Measurements from ENCODE around the gene LRRC59. TPM values are rescaled to one million over a fixed set of nuclear protein-coding genes. Genes with fewer than 3 reads are reported as not detected.
A peak's percentile ranks its signal among the peaks of the same experiment; 100 is the strongest.

The LRRC59 gene
- total RNA-seq, 1 experiment from 2014 or later: 108 TPM

DNA sequence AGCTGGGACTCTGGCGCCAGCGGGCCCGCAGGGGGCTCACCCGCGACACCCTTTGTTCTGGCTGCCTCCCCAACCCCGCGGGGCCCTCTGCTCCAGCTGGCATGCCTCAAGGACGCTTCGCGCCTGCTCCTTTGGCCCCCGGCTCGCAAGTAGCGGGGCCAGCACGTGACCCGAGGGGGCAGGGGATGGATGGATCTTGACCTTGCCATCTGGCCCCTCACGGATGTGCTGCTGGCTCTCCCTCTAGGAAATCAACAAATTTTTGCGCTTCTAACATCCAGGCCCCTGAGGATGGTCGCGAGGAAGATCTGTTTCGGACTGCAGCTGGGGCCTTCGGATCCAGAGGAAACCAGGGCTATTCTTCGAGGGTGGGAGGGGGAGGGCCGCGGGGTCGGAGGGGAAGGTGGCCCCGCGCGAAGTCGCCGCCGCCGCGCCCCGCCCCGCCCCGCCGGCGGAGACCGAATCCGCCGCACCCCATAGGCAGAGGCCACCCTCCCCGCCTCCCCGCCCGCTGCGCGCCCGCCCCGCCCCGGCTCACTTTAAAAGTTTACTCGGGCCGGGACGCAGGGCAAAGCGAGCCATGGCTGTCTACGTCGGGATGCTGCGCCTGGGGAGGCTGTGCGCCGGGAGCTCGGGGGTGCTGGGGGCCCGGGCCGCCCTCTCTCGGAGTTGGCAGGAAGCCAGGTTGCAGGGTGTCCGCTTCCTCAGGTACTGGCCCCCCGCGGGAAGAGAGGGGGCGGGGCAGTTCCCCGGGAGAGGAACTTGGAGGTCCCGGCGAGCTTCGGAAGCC lies 28.6 kb upstream of the LRRC59 start, which contains the start of gene ACSF2 (continued):
- TF ChIP-seq, protein P1, sequence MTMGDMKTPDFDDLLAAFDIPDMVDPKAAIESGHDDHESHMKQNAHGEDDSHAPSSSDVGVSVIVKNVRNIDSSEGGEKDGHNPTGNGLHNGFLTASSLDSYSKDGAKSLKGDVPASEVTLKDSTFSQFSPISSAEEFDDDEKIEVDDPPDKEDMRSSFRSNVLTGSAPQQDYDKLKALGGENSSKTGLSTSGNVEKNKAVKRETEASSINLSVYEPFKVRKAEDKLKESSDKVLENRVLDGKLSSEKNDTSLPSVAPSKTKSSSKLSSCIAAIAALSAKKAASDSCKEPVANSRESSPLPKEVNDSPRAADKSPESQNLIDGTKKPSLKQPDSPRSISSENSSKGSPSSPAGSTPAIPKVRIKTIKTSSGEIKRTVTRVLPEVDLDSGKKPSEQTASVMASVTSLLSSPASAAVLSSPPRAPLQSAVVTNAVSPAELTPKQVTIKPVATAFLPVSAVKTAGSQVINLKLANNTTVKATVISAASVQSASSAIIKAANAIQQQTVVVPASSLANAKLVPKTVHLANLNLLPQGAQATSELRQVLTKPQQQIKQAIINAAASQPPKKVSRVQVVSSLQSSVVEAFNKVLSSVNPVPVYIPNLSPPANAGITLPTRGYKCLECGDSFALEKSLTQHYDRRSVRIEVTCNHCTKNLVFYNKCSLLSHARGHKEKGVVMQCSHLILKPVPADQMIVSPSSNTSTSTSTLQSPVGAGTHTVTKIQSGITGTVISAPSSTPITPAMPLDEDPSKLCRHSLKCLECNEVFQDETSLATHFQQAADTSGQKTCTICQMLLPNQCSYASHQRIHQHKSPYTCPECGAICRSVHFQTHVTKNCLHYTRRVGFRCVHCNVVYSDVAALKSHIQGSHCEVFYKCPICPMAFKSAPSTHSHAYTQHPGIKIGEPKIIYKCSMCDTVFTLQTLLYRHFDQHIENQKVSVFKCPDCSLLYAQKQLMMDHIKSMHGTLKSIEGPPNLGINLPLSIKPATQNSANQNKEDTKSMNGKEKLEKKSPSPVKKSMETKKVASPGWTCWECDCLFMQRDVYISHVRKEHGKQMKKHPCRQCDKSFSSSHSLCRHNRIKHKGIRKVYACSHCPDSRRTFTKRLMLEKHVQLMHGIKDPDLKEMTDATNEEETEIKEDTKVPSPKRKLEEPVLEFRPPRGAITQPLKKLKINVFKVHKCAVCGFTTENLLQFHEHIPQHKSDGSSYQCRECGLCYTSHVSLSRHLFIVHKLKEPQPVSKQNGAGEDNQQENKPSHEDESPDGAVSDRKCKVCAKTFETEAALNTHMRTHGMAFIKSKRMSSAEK (CRISPR knock-in tag; IDR thresholded peaks at IDR 0.05; ENCODE audit: borderline replicate concordance): no peak
- TF ChIP-seq, protein P2, sequence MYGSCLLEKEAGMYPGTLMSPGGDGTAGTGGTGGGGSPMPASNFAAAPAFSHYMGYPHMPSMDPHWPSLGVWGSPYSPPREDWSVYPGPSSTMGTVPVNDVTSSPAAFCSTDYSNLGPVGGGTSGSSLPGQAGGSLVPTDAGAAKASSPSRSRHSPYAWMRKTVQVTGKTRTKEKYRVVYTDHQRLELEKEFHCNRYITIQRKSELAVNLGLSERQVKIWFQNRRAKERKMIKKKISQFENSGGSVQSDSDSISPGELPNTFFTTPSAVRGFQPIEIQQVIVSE (CRISPR knock-in tag; IDR thresholded peaks at IDR 0.05; ENCODE audit: borderline replicate concordance): no peak
- no peak for TF ChIP-seq ESRRA (CRISPR knock-in tag; IDR thresholded peaks at IDR 0.05; ENCODE audit: borderline replicate concordance)
- peak; percentile 93 for TF ChIP-seq USF1 (CRISPR knock-in tag; IDR thresholded peaks at IDR 0.05)
- no peak for TF ChIP-seq ATF6 (CRISPR knock-in tag; IDR thresholded peaks at IDR 0.05)
- peak; percentile 47; the same call in 1 of the 2 replicates for TF ChIP-seq ATF2 (CRISPR knock-in tag; IDR thresholded peaks at IDR 0.05; ENCODE audit: borderline replicate concordance, low read depth)
- TF ChIP-seq CTCF (IDR thresholded peaks at IDR 0.05): no peak
- TF ChIP-seq TEAD4 (CRISPR knock-in tag; IDR thresholded peaks at IDR 0.05): peak; percentile 55; the same call in 1 of the 2 replicates
- no peak for TF ChIP-seq IRF2 (CRISPR knock-in tag; IDR thresholded peaks at IDR 0.05; ENCODE audit: borderline replicate concordance, low read depth)
- TF ChIP-seq FOXJ3 (CRISPR knock-in tag; IDR thresholded peaks at IDR 0.05; ENCODE audit: borderline replicate concordance): no peak

DNA sequence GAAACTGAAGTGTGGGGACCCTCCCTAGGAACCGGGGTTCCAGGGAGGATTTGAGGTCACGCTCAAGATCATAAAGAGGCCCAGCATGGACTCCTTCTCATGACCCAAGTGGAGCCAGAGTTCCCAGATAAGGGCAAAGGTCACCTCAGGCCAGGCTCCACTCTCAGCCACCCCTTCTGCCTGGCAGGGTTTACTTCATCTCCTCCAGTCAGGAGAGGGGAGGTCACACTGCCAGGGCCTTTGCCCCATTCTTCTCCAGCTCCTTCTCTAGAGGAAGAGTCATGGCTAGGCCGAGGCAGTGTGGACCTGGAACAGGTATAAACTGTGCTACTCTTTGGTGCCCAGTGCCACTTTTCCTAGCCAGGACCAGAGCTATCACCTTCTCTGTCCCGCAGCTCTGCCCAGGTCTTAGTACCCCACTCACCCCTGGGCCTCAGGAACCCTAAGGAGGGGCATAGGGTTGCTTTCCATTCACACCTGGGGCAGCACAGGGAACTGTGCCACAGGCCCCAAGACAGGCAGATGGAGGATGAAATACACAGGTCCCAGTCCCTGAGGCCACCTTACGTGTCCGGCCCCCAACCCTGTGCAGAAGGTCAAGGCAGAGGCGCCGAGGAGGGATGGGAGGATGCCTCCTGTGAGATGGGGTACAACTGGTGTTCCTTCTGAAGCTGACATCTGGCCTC lies 27.8 kb upstream of the LRRC59 start:
- ChIA-PET POLR2A (no interaction called here), CTCF (interaction anchor here (0.9 to 3.6 kb wide), 2 partner anchors 28 to 225 kb away, joined by 8 to 49 read pairs; partner anchors contain the start of gene LRRC59)
- ATAC-seq: no peak
- no peak for TF ChIP-seq CREM (CRISPR knock-in tag; IDR thresholded peaks at IDR 0.05)
- no peak for TF ChIP-seq ZNF396 (CRISPR knock-in tag; IDR thresholded peaks at IDR 0.05; ENCODE audit: borderline replicate concordance)
- no peak for TF ChIP-seq SOX15 (CRISPR knock-in tag; IDR thresholded peaks at IDR 0.05)
- TF ChIP-seq, protein P3, sequence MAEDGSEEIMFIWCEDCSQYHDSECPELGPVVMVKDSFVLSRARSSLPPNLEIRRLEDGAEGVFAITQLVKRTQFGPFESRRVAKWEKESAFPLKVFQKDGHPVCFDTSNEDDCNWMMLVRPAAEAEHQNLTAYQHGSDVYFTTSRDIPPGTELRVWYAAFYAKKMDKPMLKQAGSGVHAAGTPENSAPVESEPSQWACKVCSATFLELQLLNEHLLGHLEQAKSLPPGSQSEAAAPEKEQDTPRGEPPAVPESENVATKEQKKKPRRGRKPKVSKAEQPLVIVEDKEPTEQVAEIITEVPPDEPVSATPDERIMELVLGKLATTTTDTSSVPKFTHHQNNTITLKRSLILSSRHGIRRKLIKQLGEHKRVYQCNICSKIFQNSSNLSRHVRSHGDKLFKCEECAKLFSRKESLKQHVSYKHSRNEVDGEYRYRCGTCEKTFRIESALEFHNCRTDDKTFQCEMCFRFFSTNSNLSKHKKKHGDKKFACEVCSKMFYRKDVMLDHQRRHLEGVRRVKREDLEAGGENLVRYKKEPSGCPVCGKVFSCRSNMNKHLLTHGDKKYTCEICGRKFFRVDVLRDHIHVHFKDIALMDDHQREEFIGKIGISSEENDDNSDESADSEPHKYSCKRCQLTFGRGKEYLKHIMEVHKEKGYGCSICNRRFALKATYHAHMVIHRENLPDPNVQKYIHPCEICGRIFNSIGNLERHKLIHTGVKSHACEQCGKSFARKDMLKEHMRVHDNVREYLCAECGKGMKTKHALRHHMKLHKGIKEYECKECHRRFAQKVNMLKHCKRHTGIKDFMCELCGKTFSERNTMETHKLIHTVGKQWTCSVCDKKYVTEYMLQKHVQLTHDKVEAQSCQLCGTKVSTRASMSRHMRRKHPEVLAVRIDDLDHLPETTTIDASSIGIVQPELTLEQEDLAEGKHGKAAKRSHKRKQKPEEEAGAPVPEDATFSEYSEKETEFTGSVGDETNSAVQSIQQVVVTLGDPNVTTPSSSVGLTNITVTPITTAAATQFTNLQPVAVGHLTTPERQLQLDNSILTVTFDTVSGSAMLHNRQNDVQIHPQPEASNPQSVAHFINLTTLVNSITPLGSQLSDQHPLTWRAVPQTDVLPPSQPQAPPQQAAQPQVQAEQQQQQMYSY (CRISPR knock-in tag; IDR thresholded peaks at IDR 0.05): no peak
- no peak for TF ChIP-seq MYBL2 (CRISPR knock-in tag; IDR thresholded peaks at IDR 0.05)
- no peak for TF ChIP-seq SMAD3 (CRISPR knock-in tag; IDR thresholded peaks at IDR 0.05; ENCODE audit: borderline replicate concordance)
- TF ChIP-seq ZNF416 (CRISPR knock-in tag; IDR thresholded peaks at IDR 0.05): no peak
- TF ChIP-seq CREB1 (CRISPR knock-in tag; IDR thresholded peaks at IDR 0.05): no peak
- no peak for TF ChIP-seq HMGA2 (CRISPR knock-in tag; IDR thresholded peaks at IDR 0.05)
- no peak for TF ChIP-seq IRF2 (CRISPR knock-in tag; IDR thresholded peaks at IDR 0.05; ENCODE audit: borderline replicate concordance, low read depth)

More for the DNA sequence above, 27.8 kb upstream of the LRRC59 start:
- peak overlapping the region; percentile 76 for H3K4me3 Mint-ChIP-seq
- H3K27me3 Mint-ChIP-seq (ENCODE audit: low read depth): peaks cover 24% of the 10 kb centered on the region
- peaks cover 5% of the 10 kb centered on the region; the same call in 1 of the 2 replicates for H3K9me3 Mint-ChIP-seq
- H3K27ac Mint-ChIP-seq: no peak overlapping the region
- H3K4me1 Mint-ChIP-seq: peaks cover 17% of the 10 kb centered on the region
- no peaks in the 10 kb centered on the region for H3K36me3 Mint-ChIP-seq
- DNase-seq (ENCODE audit: low spot score): no peak
